ENCODE data around the gene DLGAP1. TPM values are rescaled to one million over a fixed set of nuclear protein-coding genes. Genes with fewer than 3 reads are reported as not detected.

Gene DLGAP1
- total and polyA plus RNA-seq, 2 of the 13 experiments (the other 11 are each of a cell fraction or from before 2014, with no cell fraction given): 0.01 TPM; not detected in 1

GRCh38 chr18:3863006-3863405 lies 592.1 kb downstream of the DLGAP1 start:
- no peaks in the 10 kb centered on the region for H3K4me1 ChIP-seq (ENCODE audit: insufficient read depth, low read length)
- ATAC-seq (no peak), FAIRE-seq (no peak), DNase-seq (ENCODE audit: low spot score) (no peak)
- no peak overlapping the region for H2AFZ ChIP-seq (ENCODE audit: low read length)
- H3K4me3 ChIP-seq (replicated peaks in 1 of 3; ENCODE audit: insufficient read depth in 1 of 3, low read depth in 2 of 3, low read length in 3 of 3): no peak overlapping the region
- H3K27ac ChIP-seq (ENCODE audit: extremely low read length, insufficient read depth, low read length): no peak overlapping the region
- POLR2A ChIA-PET: no interaction called here
- CTCF ChIA-PET (ENCODE audit: low intra/inter-chr PET ratio, low total read pairs): no interaction called here
- intact Hi-C loops (cut with micrococcal nuclease; ENCODE audit: unreplicated experiment): no loop called here
- H3K27me3 ChIP-seq (ENCODE audit: control insufficient read depth in 1 of 2, insufficient read depth in 2 of 2, low read length in 2 of 2): no peaks in the 10 kb centered on the region; a peak in 1 of 5 replicates
- H3K9ac ChIP-seq (ENCODE audit: insufficient read depth, low read depth, low read length): no peak overlapping the region
- WGBS (ENCODE audit: low lambda C conversion rate): 10% methylated on average over 4 of the region's 4 CpGs
- H3K4me2 ChIP-seq (ENCODE audit: low read depth, low read length): no peak overlapping the region
- H3K9me3 ChIP-seq (ENCODE audit: low read length): no peaks in the 10 kb centered on the region
- in situ Hi-C loops (cut with HindIII; ENCODE audit: extremely low pct_ligation_motif_present, low pct_unique_long_range_greater_than_20kb): no loop called here
- peak; percentile 91 for TF ChIP-seq MNT (IDR thresholded peaks at IDR 0.05)
- no peak for TF ChIP-seq THAP7 (CRISPR knock-in tag; IDR thresholded peaks at IDR 0.05)
- TF ChIP-seq SRSF1 (optimal IDR thresholded peaks at IDR 0.05; ENCODE audit: low read depth, low read length): no peak
- no TSS peak for BruUV-seq (replicated peaks)
- H3K36me3 ChIP-seq (replicated peaks in 1 of 2; ENCODE audit: control insufficient read depth in 1 of 2, insufficient read depth in 2 of 2, low read length in 2 of 2): no peaks in the 10 kb centered on the region
- no peaks in the 10 kb centered on the region for H3K79me2 ChIP-seq (ENCODE audit: insufficient read depth, low read length)
- H4K20me1 ChIP-seq (ENCODE audit: insufficient read depth, low read length): no peaks in the 10 kb centered on the region

- no peaks in the 10 kb centered on the region for H3K4me1 ChIP-seq (ENCODE audit: insufficient read depth, low read length)
- CTCF ChIA-PET (ENCODE audit: low intra/inter-chr PET ratio, low total read pairs): no interaction called here
- 0% methylated on average over 1 of the region's 1 CpG for WGBS (ENCODE audit: low lambda C conversion rate)
- H3K36me3 ChIP-seq (replicated peaks in 1 of 2; ENCODE audit: control insufficient read depth in 1 of 2, insufficient read depth in 2 of 2, low read length in 2 of 2): no peaks in the 10 kb centered on the region
- TF ChIP-seq RFXANK (CRISPR knock-in tag; IDR thresholded peaks at IDR 0.05): no peak
- TF ChIP-seq ZNF615 (CRISPR knock-in tag; IDR thresholded peaks at IDR 0.05; ENCODE audit: borderline replicate concordance): no peak
- TF ChIP-seq MED8 (CRISPR knock-in tag; IDR thresholded peaks at IDR 0.05; ENCODE audit: insufficient replicate concordance): no peak
- TF ChIP-seq MAFK (conservative IDR thresholded peaks at IDR 0.05 in 1 of 2, IDR thresholded peaks at IDR 0.05 in 1 of 2; ENCODE audit: low read length in 2 of 2): peak; percentile 86 to 93
- peak; percentile 87 for TF ChIP-seq MAFF (IDR thresholded peaks at IDR 0.05; ENCODE audit: low read depth, low read length)
- TF ChIP-seq SSRP1 (CRISPR knock-in tag; IDR thresholded peaks at IDR 0.05): no peak
- TF ChIP-seq NR2C2 (CRISPR knock-in tag; IDR thresholded peaks at IDR 0.05; ENCODE audit: borderline replicate concordance): no peak
- H3K9me3 ChIP-seq (ENCODE audit: low read length): no peaks in the 10 kb centered on the region
- FAIRE-seq: no peak
- BruUV-seq (replicated peaks): no TSS peak
- no peak overlapping the region for H2AFZ ChIP-seq (ENCODE audit: low read length)
- no peaks in the 10 kb centered on the region for H3K79me2 ChIP-seq (ENCODE audit: insufficient read depth, low read length)
- no peak overlapping the region for H3K9ac ChIP-seq (ENCODE audit: insufficient read depth, low read depth, low read length)
- no peak overlapping the region for H3K27ac ChIP-seq (ENCODE audit: extremely low read length, insufficient read depth, low read length)
- H3K27me3 ChIP-seq (ENCODE audit: control insufficient read depth in 1 of 2, insufficient read depth in 2 of 2, low read length in 2 of 2): no peaks in the 10 kb centered on the region; a peak in 1 of 5 replicates
- no peak overlapping the region for H3K4me2 ChIP-seq (ENCODE audit: low read depth, low read length)
- intact Hi-C loops (cut with micrococcal nuclease; ENCODE audit: unreplicated experiment) (no loop called here), in situ Hi-C loops (cut with HindIII; ENCODE audit: extremely low pct_ligation_motif_present, low pct_unique_long_range_greater_than_20kb) (no loop called here)
- H4K20me1 ChIP-seq (ENCODE audit: insufficient read depth, low read length): no peaks in the 10 kb centered on the region
- H3K4me3 ChIP-seq (replicated peaks in 1 of 3; ENCODE audit: insufficient read depth in 1 of 3, low read depth in 2 of 3, low read length in 3 of 3): no peak overlapping the region
- no peak for ATAC-seq
- POLR2A ChIA-PET: no interaction called here
- no peak for DNase-seq (ENCODE audit: low spot score)
Observed at GRCh38 chr18:3861495-3861894, 593.6 kb downstream of the DLGAP1 start.

Data from HepG2 (cell line).